Natural killer cell (primary cell): Measurements from ENCODE around the gene UGT1A3. TPM values are rescaled to one million over a fixed set of nuclear protein-coding genes. Genes with fewer than 3 reads are reported as not detected.
"Not testable (repeated sequence)": the region's sequence is repeated elsewhere in the genome, so short reads cannot be mapped to it uniquely, and the experiment has no call there.

ENCODE experiments used
- ATAC-seq, 3 donors: fragments of 150-1000 bp in 2 of 3; fragments of 200-7000 bp in 1 of 3; cut with Tn5 transposase; 1 replicate in 1 of 3; 2 replicates in 2 of 3; pipeline ENCODE4 v1.10.0; 2021; ENCODE audit warnings: mild to moderate bottlenecking in 2 of 3, moderate library complexity in 2 of 3
- DNase-seq, 2 donors: peaks; one replicate each; pipeline versions ENCODE4 v3.0.0 to v3.0.0-alpha.2; 2013 to 2021; ENCODE audit warnings: mixed read lengths in 1 of 2
- H3K27ac ChIP-seq: one replicate; pipeline ENCODE4 v1.5.1; 2013; ENCODE audit warnings: mild to moderate bottlenecking, low read length
- H3K27me3 ChIP-seq: one replicate; pipeline ENCODE4 v1.6.1; 2013; ENCODE audit warnings: low read length; ENCODE audit not compliant: control insufficient read depth, insufficient read depth
- H3K36me3 ChIP-seq: one replicate; pipeline ENCODE4 v1.6.1; 2013; ENCODE audit warnings: low read length; ENCODE audit not compliant: control insufficient read depth, insufficient read depth
- H3K4me1 ChIP-seq: one replicate; pipeline ENCODE4 v1.6.1; 2013; ENCODE audit warnings: low read length; ENCODE audit not compliant: control insufficient read depth, insufficient read depth
- H3K4me3 ChIP-seq: one replicate; pipeline ENCODE4 v1.5.1; 2013; ENCODE audit warnings: low read length
- H3K9me3 ChIP-seq: one replicate; pipeline ENCODE4 v1.6.1; 2013; ENCODE audit warnings: low read length; ENCODE audit not compliant: control insufficient read depth, insufficient read depth
- H3K27ac Mint-ChIP-seq, 2 donors: one replicate each; pipeline ENCODE4 v1.8.0; 2022; ENCODE audit warnings: mild to moderate bottlenecking in 2 of 2, mixed read lengths in 2 of 2, moderate library complexity in 1 of 2
- H3K27me3 Mint-ChIP-seq, 2 donors: one replicate each; pipeline ENCODE4 v1.8.0; 2022; ENCODE audit warnings: low read depth in 2 of 2, mixed read lengths in 2 of 2
- H3K36me3 Mint-ChIP-seq: one replicate; pipeline ENCODE4 v1.8.0; 2022; ENCODE audit warnings: mixed read lengths
- H3K4me1 Mint-ChIP-seq, 2 donors: one replicate each; pipeline ENCODE4 v1.8.0; 2022; ENCODE audit warnings: mixed read lengths in 2 of 2
- H3K4me3 Mint-ChIP-seq: one replicate; pipeline ENCODE4 v1.8.0; 2022; ENCODE audit warnings: mild to moderate bottlenecking, moderate library complexity, mixed read lengths
- H3K9me3 Mint-ChIP-seq, 2 donors: one replicate each; pipeline ENCODE4 v1.8.0; 2022; ENCODE audit warnings: mixed read lengths in 2 of 2
- WGBS: methylation state at CpG from one replicate; pipeline ENCODE4 v1.1.7; 2013; ENCODE audit warnings: missing lambda C conversion rate; ENCODE audit not compliant: insufficient coverage; 5-methylcytosine and 5-hydroxymethylcytosine counted together
- intact Hi-C: fragments of 100-400 bp; cut with micrococcal nuclease; formaldehyde crosslinking; loops from one replicate; pipeline ENCODE4 v1.14.2; 2022
- total RNA-seq, 4 donors: library from RNA; stranded (reverse); fragments of 120-200 nt in 1 of 4; gene quantifications; one replicate each; pipeline versions ENCODE4 v1.2.3 to v1.2.4, GENCODE V29; 2013 to 2022
- TF ChIP-seq, protein P1 (sequence below): fragments of 200-600 bp; IDR thresholded peaks from one replicate; pipeline ENCODE4 v1.8.0; 2022; ENCODE audit warnings: antibody characterized with exemption

The UGT1A3 gene
- total RNA-seq, 3 donors from 2014 or later (not counting 1 experiment from before 2014, with no cell fraction given) = not detected

- DNase-seq = no peak
- Mint-ChIP-seq H3K36me3 (no peaks in the 10 kb centered on the region), H3K27ac (no peak within 1 kb of the TSS), H3K9me3 (no peaks in the 10 kb centered on the region), H3K27me3 (peaks cover 24 to 45% of the 10 kb centered on the region in 2 donors), H3K4me3 (no peak within 1 kb of the TSS), H3K4me1 (no peaks in the 10 kb centered on the region)
- intact Hi-C loops = loop anchor here (5.0 kb wide), 1 partner anchor 860 kb away; no protein-coding TSS in a partner anchor
- ATAC-seq = no peak
- Histone ChIP-seq H3K36me3 (no peaks in the 10 kb centered on the region), H3K27me3 (no peaks in the 10 kb centered on the region), H3K4me1 (no peaks in the 10 kb centered on the region), H3K27ac (no peak within 1 kb of the TSS), H3K4me3 (no peak within 1 kb of the TSS), H3K9me3 (no peaks in the 10 kb centered on the region)
- TF ChIP-seq, protein P1, sequence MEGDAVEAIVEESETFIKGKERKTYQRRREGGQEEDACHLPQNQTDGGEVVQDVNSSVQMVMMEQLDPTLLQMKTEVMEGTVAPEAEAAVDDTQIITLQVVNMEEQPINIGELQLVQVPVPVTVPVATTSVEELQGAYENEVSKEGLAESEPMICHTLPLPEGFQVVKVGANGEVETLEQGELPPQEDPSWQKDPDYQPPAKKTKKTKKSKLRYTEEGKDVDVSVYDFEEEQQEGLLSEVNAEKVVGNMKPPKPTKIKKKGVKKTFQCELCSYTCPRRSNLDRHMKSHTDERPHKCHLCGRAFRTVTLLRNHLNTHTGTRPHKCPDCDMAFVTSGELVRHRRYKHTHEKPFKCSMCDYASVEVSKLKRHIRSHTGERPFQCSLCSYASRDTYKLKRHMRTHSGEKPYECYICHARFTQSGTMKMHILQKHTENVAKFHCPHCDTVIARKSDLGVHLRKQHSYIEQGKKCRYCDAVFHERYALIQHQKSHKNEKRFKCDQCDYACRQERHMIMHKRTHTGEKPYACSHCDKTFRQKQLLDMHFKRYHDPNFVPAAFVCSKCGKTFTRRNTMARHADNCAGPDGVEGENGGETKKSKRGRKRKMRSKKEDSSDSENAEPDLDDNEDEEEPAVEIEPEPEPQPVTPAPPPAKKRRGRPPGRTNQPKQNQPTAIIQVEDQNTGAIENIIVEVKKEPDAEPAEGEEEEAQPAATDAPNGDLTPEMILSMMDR = no peak
- 82% methylated on average over 14 of the region's 14 CpGs for WGBS
Observed at GRCh38 chr2:233712611-233713261, 16.1 kb upstream of the UGT1A3 start, which contains the start of gene UGT1A5. Gene UGT1A5 (plus strand): TSS chr2:233712907. CDS start chr2:233712992, 85 bp downstream.

- Histone ChIP-seq H3K36me3 (no peaks in the 10 kb centered on the region), H3K4me3 (no peak overlapping the region), H3K4me1 (no peaks in the 10 kb centered on the region), H3K27ac (no peak overlapping the region), H3K27me3 (no peaks in the 10 kb centered on the region), H3K9me3 (no peaks in the 10 kb centered on the region)
- WGBS = 67% methylated on average over 7 of the region's 7 CpGs
- Mint-ChIP-seq H3K4me1 (no peaks in the 10 kb centered on the region), H3K9me3 (no peaks in the 10 kb centered on the region), H3K36me3 (no peaks in the 10 kb centered on the region), H3K27ac (no peak overlapping the region), H3K27me3 (peaks cover 21 to 45% of the 10 kb centered on the region in 2 donors), H3K4me3 (no peak overlapping the region)
- ATAC-seq = no peak
- no peak for DNase-seq
- TF ChIP-seq, protein P1 = no peak
- intact Hi-C loops = loop anchor here (5.0 kb wide), 1 partner anchor 861 kb away; no protein-coding TSS in a partner anchor
Observed at GRCh38 chr2:233713262-233713615, 15.6 kb upstream of the UGT1A3 start.

GRCh38 chr2:233714121-233714520, 14.7 kb upstream of the UGT1A3 start:
- intact Hi-C loops = loop anchor here (5.0 kb wide), 1 partner anchor 862 kb away; no protein-coding TSS in a partner anchor
- TF ChIP-seq, protein P1 = no peak
- DNase-seq (no peak), ATAC-seq (no peak)
- no peaks in the 10 kb centered on the region for H3K36me3 ChIP-seq
- Mint-ChIP-seq H3K36me3 (no peaks in the 10 kb centered on the region), H3K4me1 (no peaks in the 10 kb centered on the region), H3K9me3 (no peaks in the 10 kb centered on the region), H3K4me3 (no peak overlapping the region), H3K27me3 (peaks cover 16 to 45% of the 10 kb centered on the region in 2 donors), H3K27ac (no peak overlapping the region)
- H3K4me1 ChIP-seq = no peaks in the 10 kb centered on the region
- no peak overlapping the region for H3K27ac ChIP-seq
- H3K9me3 ChIP-seq = no peaks in the 10 kb centered on the region
- 50% methylated on average over 2 of the region's 2 CpGs for WGBS
- H3K4me3 ChIP-seq = no peak overlapping the region
- H3K27me3 ChIP-seq = no peaks in the 10 kb centered on the region

DNA sequence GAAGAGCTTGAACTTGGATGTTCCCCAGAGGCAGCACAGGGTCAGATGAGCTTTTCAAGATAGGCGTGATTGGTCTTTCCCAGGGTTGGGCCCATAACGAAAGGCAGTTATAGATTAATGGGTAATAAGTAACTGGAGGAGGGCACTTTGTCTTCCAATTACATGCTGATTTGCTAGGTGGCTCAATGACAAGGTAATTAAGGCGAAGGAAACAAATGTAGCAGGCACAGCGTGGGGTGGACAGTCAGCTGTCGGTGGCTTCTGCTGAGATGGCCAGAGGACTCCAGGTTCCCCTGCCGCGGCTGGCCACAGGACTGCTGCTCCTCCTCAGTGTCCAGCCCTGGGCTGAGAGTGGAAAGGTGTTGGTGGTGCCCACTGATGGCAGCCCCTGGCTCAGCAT, 10.3 kb upstream of the UGT1A3 start, which contains the start of gene UGT1A4:
UGT1A4 (plus strand) TSS at position 185 of the 400 bp plus-strand sequence; CDS start at position 270, 85 bp downstream.
- intact Hi-C loops = no loop called here
- ATAC-seq = no peak
- Histone ChIP-seq H3K4me3 (no peak within 1 kb of the TSS), H3K27ac (no peak within 1 kb of the TSS), H3K9me3 (no peaks in the 10 kb centered on the region), H3K27me3 (no peaks in the 10 kb centered on the region), H3K36me3 (no peaks in the 10 kb centered on the region), H3K4me1 (no peaks in the 10 kb centered on the region)
- DNase-seq = no peak
- WGBS = 92% methylated on average over 7 of the region's 7 CpGs
- H3K4me3 Mint-ChIP-seq = no peak within 1 kb of the TSS
- H3K4me1 Mint-ChIP-seq = no peaks in the 10 kb centered on the region
- no peak within 1 kb of the TSS for H3K27ac Mint-ChIP-seq
- H3K9me3 Mint-ChIP-seq = no peaks in the 10 kb centered on the region
- H3K27me3 Mint-ChIP-seq = peaks cover 9 to 27% of the 10 kb centered on the region in 2 donors
- H3K36me3 Mint-ChIP-seq = no peaks in the 10 kb centered on the region
- TF ChIP-seq, protein P1 = no peak

DNA sequence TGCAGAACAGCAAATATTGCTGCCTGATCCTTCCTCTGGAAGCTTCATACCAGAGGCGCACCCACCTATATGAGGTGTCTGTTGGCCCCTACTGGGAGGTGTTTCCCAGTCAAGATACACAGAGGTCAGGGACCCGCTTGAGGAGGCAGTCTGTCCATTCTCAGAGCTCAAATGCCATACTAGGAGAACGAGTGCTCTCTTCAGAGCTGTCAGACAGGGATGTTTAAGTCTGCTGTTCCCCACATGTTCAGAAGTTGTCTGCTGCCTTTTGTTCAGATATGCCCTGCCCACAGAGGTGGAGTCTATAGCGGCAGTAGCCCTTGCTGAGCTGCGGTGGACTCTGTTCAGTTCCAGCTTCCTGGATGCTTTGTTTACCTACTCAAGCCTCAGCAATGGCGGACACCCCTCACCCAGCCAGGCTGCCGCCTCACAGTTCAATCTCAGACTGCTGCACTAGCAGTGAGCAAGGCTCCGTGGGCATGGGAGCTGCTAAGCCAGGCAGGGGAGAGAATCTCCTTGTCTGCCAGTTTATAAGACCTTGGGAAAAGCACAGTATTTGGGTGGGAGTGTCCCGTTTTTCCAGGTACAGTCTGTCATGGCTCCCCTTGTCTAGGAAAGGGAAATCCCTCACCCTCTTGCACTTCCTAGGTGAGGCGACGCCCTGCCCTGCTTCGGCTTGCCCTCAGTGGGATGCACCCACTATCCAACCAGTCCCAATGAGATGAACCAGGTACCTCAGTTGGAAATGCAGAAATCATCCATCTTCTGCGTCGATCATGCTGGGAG, 8.2 kb downstream of the UGT1A3 start:
- H3K27ac ChIP-seq, H3K27me3 ChIP-seq, H3K4me3 ChIP-seq, H3K9me3 Mint-ChIP-seq, H3K36me3 Mint-ChIP-seq, H3K27ac Mint-ChIP-seq, H3K36me3 ChIP-seq, H3K4me1 Mint-ChIP-seq, DNase-seq, ATAC-seq, H3K9me3 ChIP-seq, intact Hi-C loops, H3K4me3 Mint-ChIP-seq, H3K4me1 ChIP-seq: not testable (repeated sequence)
- H3K27me3 Mint-ChIP-seq = peaks cover 39 to 42% of the 10 kb centered on the region in 2 donors
- 90% methylated on average over 13 of the region's 14 CpGs for WGBS
